Uterine smooth muscle cell (primary cell): ENCODE data around the gene LNX2. TPM values are rescaled to one million over a fixed set of nuclear protein-coding genes. Genes with fewer than 3 reads are reported as not detected.

Experiments used
- total RNA-seq: library from RNA; depleted of rRNA; stranded (reverse); fragments of >200 nt; gene quantifications from 2 replicates; pipeline ENCODE4 v1.2.3, GENCODE V29; 2014

LNX2 gene
- 5.4 and 8.4 TPM in 2 replicates for total RNA-seq

GRCh38 chr13:27620377-27621115 is at the start of gene LNX2:
Gene LNX2, minus strand, starts transcription at chr13:27620529. Its CDS starts 38,826 bp downstream, at chr13:27581703.

GRCh38 chr13:27621366-27622101 is 1.2 kb upstream of the LNX2 start, which contains the start of gene POLR1D:
Gene POLR1D, plus strand, starts transcription at chr13:27621892. Its CDS starts 92 bp downstream, at chr13:27621984.

Other genes with a start within 250 kb of the LNX2 start
- gene GTF3A, start 195.9 kb downstream of the LNX2 start, total RNA-seq = 118 and 140 TPM in 2 replicates
- gene MTIF3, start 170.0 kb downstream of the LNX2 start, total RNA-seq = 57.7 and 64.5 TPM in 2 replicates
- gene POLR1D, start 1.4 kb upstream of the LNX2 start, total RNA-seq = 56.9 and 57.2 TPM in 2 replicates
- not detected in 2 replicates for gene GSX1, start 172.0 kb upstream of the LNX2 start, total RNA-seq